ENCODE data around the gene SALL4. TPM values are rescaled to one million over a fixed set of nuclear protein-coding genes. Genes with fewer than 3 reads are reported as not detected.
"Not testable (repeated sequence)": the region's sequence is repeated elsewhere in the genome, so short reads cannot be mapped to it uniquely, and the experiment has no call there.

SALL4 gene
- total and polyA plus RNA-seq, 7 donors = not detected

DNA sequence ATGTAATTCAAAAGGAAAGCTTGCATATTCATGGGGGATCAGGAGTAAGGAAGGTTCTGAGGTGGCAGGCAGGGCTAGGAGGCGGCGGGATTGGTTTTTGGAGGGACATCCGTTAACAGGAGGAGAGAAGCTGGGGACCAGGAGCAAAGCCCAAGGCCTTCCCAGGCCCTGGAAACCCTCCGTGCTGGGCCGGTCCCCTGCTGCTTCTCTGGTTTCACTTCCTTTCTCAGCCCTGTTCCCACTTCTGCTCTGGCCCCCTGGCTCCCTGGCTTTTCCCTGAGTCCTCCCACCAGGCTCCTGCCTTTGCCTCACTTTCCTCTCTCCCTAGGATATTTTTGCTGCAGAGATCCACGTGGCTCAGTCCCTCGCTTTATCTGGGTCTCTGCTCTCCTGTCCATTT lies 26.4 kb upstream of the SALL4 start:
- no peak for ATAC-seq
- H3K27me3 ChIP-seq (ENCODE audit: insufficient read depth in 3 of 3, low read length in 2 of 3) = no peaks in the 10 kb centered on the region
- TF ChIP-seq, protein P1, sequence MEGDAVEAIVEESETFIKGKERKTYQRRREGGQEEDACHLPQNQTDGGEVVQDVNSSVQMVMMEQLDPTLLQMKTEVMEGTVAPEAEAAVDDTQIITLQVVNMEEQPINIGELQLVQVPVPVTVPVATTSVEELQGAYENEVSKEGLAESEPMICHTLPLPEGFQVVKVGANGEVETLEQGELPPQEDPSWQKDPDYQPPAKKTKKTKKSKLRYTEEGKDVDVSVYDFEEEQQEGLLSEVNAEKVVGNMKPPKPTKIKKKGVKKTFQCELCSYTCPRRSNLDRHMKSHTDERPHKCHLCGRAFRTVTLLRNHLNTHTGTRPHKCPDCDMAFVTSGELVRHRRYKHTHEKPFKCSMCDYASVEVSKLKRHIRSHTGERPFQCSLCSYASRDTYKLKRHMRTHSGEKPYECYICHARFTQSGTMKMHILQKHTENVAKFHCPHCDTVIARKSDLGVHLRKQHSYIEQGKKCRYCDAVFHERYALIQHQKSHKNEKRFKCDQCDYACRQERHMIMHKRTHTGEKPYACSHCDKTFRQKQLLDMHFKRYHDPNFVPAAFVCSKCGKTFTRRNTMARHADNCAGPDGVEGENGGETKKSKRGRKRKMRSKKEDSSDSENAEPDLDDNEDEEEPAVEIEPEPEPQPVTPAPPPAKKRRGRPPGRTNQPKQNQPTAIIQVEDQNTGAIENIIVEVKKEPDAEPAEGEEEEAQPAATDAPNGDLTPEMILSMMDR (IDR thresholded peaks at IDR 0.05) = no peak
- H3K4me1 ChIP-seq = no peaks in the 10 kb centered on the region
- 35 to 46% (median 36%) methylated on average over 4 to 7 of the region's 7 CpGs for WGBS, 3 donors
- H3K9me3 ChIP-seq = no peaks in the 10 kb centered on the region
- no peaks in the 10 kb centered on the region for H3K36me3 ChIP-seq (ENCODE audit: insufficient read depth in 1 of 2, low read depth in 1 of 2)
- H3K4me3 ChIP-seq = no peak overlapping the region
- intact Hi-C loops (cut with DNase I) = no loop called here
- H3K27ac ChIP-seq = no peak overlapping the region
- DNase-seq = no peak

DNA sequence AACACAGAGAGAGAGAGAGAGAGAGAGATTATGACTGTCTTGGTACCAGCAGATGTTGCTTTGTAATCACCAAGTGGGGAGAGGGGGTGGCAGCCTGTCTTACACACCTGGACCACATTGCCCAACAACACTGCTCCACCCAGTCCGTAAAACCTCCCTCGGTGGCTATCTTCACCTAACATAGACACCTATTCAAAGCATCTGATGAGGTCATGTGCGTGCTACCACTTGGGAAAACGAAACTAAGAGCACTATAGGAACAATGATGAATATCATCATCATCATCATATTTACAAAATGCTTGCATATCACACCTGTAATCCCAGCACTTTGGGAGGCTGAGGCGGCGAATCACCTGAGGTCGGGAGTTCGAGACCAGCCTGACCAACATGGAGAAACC lies 24.1 kb upstream of the SALL4 start:
- ATAC-seq = no peak
- H3K9me3 ChIP-seq = no peaks in the 10 kb centered on the region
- TF ChIP-seq, protein P1 (IDR thresholded peaks at IDR 0.05) = no peak
- no peaks in the 10 kb centered on the region for H3K27me3 ChIP-seq (ENCODE audit: insufficient read depth in 3 of 3, low read length in 2 of 3)
- 85 to 91% (median 89%) methylated on average over 8 of the region's 8 CpGs for WGBS, 3 donors
- no peak overlapping the region for H3K4me3 ChIP-seq
- no peak overlapping the region for H3K27ac ChIP-seq
- H3K4me1 ChIP-seq = no peaks in the 10 kb centered on the region
- intact Hi-C loops (cut with DNase I) = no loop called here
- H3K36me3 ChIP-seq (ENCODE audit: insufficient read depth in 1 of 2, low read depth in 1 of 2) = no peaks in the 10 kb centered on the region
- DNase-seq = no peak

DNA sequence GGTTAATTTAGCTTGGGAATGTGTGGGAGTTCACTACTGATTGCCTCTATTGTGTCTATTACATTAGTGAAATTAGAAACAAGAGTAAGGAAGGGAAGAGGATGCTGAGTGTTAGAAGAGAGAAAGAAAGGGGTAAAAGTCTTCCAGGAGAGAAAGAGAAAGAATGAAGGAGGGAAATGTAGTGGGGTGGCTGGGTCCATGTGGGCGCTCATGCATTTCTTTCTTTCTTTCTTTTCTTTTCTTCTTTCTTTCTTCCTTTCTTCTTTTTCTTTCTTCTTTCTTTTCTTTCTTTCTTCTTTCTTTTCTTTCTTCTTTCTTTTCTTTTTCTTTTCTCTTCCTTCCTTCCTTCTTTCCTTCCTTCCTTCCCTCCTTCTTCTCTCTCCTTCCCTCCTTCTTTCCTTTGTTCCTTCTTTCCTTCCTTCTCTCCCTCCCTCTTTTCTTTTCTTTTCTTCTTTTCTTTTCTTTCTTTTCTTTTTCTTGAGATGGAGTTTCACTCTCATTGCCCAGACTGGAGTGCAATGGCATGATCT lies 16.2 kb upstream of the SALL4 start:
- intact Hi-C loops (cut with DNase I) = no loop called here

DNA sequence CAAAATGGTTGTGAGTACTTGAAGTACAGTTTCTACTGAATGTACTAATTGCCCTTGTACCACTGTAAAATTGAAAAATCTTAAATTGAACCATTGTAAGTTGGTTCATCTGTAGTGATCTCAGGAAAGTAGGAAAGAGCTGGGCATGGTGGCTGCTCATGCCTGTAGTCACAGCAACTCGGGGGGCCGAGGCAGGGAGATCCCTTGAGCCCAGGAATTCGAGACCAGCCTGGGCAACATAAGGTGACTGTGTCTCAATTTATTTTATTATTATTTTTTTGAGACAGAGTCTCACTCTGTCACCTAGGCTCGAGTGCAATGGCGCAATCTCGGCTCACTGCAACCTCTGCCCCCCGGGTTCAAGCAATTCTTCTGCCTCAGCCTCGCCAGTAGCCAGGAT lies 14.5 kb upstream of the SALL4 start:
- DNase-seq; ATAC-seq; H3K36me3 ChIP-seq (ENCODE audit: insufficient read depth in 1 of 2, low read depth in 1 of 2); intact Hi-C loops (cut with DNase I); H3K4me1 ChIP-seq; H3K9me3 ChIP-seq; H3K4me3 ChIP-seq; H3K27me3 ChIP-seq (ENCODE audit: insufficient read depth in 3 of 3, low read length in 2 of 3); H3K27ac ChIP-seq: not testable (repeated sequence)
- WGBS, 3 donors = 76 to 88% (median 79%) methylated on average over 8 of the region's 8 CpGs

More for the DNA sequence above, 16.2 kb upstream of the SALL4 start:
- no peak for DNase-seq
- no peaks in the 10 kb centered on the region for H3K9me3 ChIP-seq
- TF ChIP-seq, protein P1 (IDR thresholded peaks at IDR 0.05) = no peak
- H3K27ac ChIP-seq = no peak overlapping the region
- no peak for ATAC-seq
- H3K4me1 ChIP-seq = no peaks in the 10 kb centered on the region
- H3K27me3 ChIP-seq (ENCODE audit: insufficient read depth in 3 of 3, low read length in 2 of 3) = peaks cover 0 to 2% (median 1%) of the 10 kb centered on the region in 3 donors
- H3K4me3 ChIP-seq = no peak overlapping the region
- 53 to 59% (median 56%) methylated on average over 1 of the region's 1 CpG for WGBS, 3 donors
- H3K36me3 ChIP-seq (ENCODE audit: insufficient read depth in 1 of 2, low read depth in 1 of 2) = no peaks in the 10 kb centered on the region

DNA sequence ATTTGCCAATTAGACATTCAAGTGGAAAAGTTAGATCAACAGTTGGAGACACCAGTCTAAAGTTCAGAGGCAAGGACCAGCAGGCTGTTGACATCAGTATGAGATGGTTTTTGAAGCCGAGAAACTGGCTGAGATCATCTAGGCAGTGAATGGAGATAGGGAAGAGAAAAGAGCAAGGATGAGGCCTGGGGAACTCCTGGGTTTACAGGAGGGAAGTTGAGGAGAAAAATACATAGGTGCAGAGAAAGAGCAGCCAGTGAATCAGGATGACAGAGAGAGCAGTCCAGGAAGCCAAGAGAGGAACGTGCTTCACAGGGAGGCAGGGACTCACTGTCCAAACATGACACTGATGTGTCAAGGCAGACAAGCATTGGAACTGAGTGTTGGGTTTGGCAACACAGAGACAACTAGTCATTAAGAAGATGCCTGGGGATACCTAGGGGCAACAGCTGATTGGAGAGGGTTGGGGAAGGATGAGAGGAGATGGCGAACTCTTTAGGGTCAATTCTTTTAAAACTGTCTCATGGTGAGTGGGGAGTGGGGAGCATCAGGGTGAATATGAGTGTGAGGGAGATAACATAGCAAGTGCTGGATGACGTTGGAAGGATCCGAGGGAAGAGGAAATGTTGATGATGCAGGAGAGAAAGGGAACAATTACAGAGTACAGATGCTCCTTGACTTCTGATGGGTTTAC lies 13.2 kb upstream of the SALL4 start:
- intact Hi-C loops (cut with DNase I) = no loop called here
- 57 to 60% (median 60%) methylated on average over 5 of the region's 5 CpGs for WGBS, 3 donors
- TF ChIP-seq, protein P1 (IDR thresholded peaks at IDR 0.05) = no peak
- Histone ChIP-seq H3K27ac (no peak overlapping the region), H3K4me1 (no peaks in the 10 kb centered on the region), H3K27me3 (ENCODE audit: insufficient read depth in 3 of 3, low read length in 2 of 3) (peaks cover 0 to 2% (median 1%) of the 10 kb centered on the region in 3 donors), H3K9me3 (no peaks in the 10 kb centered on the region), H3K4me3 (no peak overlapping the region), H3K36me3 (ENCODE audit: insufficient read depth in 1 of 2, low read depth in 1 of 2) (no peaks in the 10 kb centered on the region)
- no peak for ATAC-seq
- no peak for DNase-seq

Data from psoas muscle (tissue), 8 donors.